HL-60 (cell line): ENCODE data around the gene RUNX2.

Experiments
- CTCF ChIP-seq: IDR thresholded peaks from one replicate; pipeline ENCODE4 v1.5.1; 2011; ENCODE audit warnings: low read length, control low read depth, inconsistent platforms; ENCODE audit not compliant: insufficient read depth
- POLR2AphosphoS5 ChIP-seq: IDR thresholded peaks from 2 replicates; pipeline ENCODE4 v1.6.1; 2012; ENCODE audit warnings: low read depth

- TF ChIP-seq CTCF = no peak
- TF ChIP-seq POLR2AphosphoS5 = no peak
Observed at GRCh38 chr6:45592991-45593390, 264.9 kb downstream of the RUNX2 start.
